H7 (cell line): ENCODE data around the gene LKAAEAR1. TPM values are rescaled to one million over a fixed set of nuclear protein-coding genes. Genes with fewer than 3 reads are reported as not detected.
A peak's percentile ranks its signal among the peaks of the same experiment; 100 is the strongest.
"Not testable (repeated sequence)": the region's sequence is repeated elsewhere in the genome, so short reads cannot be mapped to it uniquely, and the experiment has no call there.

ENCODE experiments used
- DNase-seq: peaks from one replicate; pipeline ENCODE4 v3.0.0; 2012
- H3K27me3 ChIP-seq: 2 replicates; pipeline ENCODE4 v1.6.0; 2011; ENCODE audit warnings: mild to moderate bottlenecking, low read length; ENCODE audit not compliant: control insufficient read depth, insufficient read depth
- H3K36me3 ChIP-seq: replicated peaks from 2 replicates; pipeline ENCODE4 v1.5.1; 2011; ENCODE audit warnings: low read length; ENCODE audit not compliant: control insufficient read depth, insufficient read depth
- H3K4me3 ChIP-seq: 2 replicates; pipeline ENCODE4 v1.5.1; 2011; ENCODE audit warnings: low read depth, mild to moderate bottlenecking, control low read depth, low read length, moderate library complexity; ENCODE audit not compliant: insufficient read depth
- total RNA-seq: library from RNA; depleted of rRNA; stranded (reverse); fragments of >200 nt; shearing (Covaris generic); gene quantifications from 2 replicates; pipeline ENCODE4 v1.2.3, GENCODE V29; 2014

The LKAAEAR1 gene
- total RNA-seq, 1 experiment from 2014 or later: 0.45 TPM

DNA sequence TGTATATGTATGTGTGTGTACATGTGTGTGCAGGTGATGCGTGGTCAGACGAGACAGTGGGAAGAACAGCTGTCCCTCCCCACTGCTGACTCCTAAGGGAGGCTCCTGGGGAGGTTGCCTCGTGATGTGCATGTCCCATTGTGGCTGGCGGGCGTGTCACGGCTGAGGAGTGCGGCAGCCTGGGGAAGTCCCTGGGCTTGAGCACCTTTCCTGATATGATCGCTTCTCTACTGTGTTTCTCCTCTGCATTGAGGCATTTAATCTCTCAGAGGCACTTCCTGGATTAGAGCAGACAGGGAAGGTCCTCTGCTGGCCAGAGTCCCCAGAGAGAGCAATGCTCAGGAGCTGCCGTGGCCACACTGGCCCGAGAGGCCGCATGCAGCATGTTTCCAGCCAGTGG lies 11.7 kb upstream of the LKAAEAR1 start:
- Histone ChIP-seq H3K36me3 (no peaks in the 10 kb centered on the region), H3K27me3 (peaks cover under 1% of the 10 kb centered on the region; the same call in 1 of the 2 replicates), H3K4me3 (no peak overlapping the region)
- no peak for DNase-seq

DNA sequence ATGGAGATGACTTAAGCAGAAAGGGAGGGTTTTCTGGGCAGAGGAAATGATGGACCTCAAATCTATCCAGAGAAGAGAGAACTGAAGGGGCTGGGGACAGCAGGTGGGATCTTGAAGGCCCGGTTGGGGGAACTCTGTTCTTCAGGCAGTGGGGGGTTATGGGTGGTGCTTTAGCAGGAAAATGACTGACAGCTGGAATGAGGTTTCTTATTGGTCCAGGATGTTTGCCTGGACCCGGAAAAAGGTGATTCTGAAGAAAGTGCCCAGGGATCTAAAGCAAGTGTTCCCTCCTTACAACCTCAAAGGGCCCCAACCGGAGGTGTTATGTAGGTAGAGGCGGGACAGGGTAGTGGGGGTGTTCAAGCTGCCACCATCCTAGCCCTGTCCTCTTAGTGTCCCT lies 11.3 kb upstream of the LKAAEAR1 start:
- DNase-seq: no peak
- H3K27me3 ChIP-seq: no peaks in the 10 kb centered on the region
- no peaks in the 10 kb centered on the region for H3K36me3 ChIP-seq
- H3K4me3 ChIP-seq: no peak overlapping the region

DNA sequence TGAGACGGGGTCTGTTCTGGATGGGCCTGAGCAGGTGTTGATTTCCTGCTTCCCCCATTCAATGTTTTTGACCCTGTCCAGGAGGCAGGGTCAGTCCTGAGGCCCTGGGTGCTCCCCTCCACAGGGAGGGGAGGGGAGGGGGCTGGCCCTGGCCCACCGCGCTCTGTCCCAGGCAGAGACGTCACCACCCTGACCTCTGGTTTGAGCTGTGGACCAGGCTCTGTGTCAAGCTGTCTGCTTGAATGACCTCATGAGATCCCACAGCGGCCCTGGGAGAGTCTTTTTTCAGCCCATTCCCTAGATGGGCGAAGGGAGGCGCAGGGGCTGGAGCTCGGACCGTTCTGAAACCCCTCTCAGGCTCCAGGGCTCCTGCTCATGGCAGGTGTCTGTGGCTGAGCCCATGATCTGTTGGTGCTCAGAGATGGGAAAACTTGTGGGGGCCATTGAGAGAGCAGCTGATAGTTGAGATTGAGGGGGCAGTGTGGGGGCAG lies 8.9 kb upstream of the LKAAEAR1 start:
- H3K27me3 ChIP-seq: no peaks in the 10 kb centered on the region
- H3K36me3 ChIP-seq: no peaks in the 10 kb centered on the region
- peak; percentile 83 for DNase-seq
- no peak overlapping the region for H3K4me3 ChIP-seq

DNA sequence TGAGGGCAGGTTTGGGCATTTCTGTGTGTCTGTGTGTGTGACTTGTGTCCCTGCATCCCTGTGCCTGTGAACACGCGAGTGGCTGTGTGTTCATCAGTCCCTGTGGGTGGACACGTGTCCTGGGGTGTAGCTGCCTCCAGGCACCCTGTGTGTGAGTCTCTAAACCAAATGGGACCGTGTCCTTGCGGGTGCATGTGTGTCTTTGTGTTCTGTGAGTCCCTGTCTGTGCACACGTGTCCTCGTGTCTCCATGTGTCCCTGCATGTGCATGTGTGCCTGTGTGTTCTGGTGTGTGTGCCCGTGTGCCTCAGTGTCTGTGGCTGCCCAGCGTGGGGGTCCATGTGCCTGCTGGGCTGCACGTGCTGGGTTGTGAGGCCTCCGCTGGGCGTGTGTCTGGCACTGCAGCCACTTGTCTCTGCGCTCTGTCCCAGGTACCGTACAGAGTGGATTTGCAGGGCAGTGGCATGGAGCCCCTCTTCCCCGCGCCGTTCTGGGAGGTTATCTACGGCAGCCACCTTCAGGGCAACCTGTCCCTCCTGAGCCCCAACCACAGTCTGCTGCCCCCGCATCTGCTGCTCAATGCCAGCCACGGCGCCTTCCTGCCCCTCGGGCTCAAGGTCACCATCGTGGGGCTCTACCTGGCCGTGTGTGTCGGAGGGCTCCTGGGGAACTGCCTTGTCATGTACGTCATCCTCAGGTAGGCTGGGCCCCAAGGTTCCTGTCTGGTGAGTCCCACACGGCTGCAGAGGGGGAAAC lies 8.2 kb upstream of the LKAAEAR1 start:
- Histone ChIP-seq H3K27me3 (no peaks in the 10 kb centered on the region), H3K4me3 (no peak overlapping the region), H3K36me3 (no peaks in the 10 kb centered on the region)
- no peak for DNase-seq

DNA sequence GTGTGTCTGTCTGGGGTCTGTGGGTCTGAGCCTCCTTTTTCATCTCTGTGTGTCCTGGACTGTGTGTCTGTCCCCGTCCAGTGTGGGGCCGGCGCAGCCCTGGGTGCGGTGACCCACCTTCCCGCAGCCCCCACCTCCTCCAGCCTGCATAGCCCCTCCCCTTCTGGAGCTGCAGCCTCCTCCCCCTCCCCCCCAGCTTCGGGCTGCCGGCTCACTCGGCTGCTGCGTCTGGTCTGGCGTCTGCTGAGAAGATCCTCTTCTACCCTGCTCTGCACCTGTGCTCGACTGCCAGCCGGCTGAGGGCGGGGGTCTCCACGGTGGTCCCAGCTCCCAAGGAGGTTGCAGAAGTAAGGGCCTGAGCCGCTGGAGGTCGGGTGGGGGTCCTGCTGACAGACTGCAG lies 7.6 kb upstream of the LKAAEAR1 start:
- peak; percentile 90 for DNase-seq
- Histone ChIP-seq H3K36me3 (no peaks in the 10 kb centered on the region), H3K4me3 (no peak overlapping the region), H3K27me3 (no peaks in the 10 kb centered on the region)

DNA sequence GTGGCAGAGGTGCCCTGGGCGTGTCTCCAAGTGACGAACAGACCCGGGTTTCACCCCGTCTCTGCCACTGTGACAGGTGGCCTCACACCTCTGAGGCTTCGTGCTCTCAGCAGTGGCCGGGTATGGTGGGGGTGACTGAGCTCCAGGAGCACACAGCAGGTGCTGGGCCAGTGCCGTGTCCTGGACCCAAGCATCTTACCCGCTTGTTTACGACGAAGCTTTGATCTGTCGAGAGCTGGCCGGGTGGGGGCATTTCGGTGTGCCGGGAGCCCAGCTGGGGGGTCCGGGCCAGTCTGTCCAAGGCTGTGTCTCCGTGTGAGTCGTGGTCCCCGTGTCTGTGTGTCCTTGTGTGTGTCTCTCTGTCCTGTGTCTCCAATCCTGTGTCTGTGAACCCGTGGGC lies 7.1 kb upstream of the LKAAEAR1 start:
- DNase-seq: no peak
- no peaks in the 10 kb centered on the region for H3K27me3 ChIP-seq
- H3K36me3 ChIP-seq: no peaks in the 10 kb centered on the region
- no peak overlapping the region for H3K4me3 ChIP-seq

DNA sequence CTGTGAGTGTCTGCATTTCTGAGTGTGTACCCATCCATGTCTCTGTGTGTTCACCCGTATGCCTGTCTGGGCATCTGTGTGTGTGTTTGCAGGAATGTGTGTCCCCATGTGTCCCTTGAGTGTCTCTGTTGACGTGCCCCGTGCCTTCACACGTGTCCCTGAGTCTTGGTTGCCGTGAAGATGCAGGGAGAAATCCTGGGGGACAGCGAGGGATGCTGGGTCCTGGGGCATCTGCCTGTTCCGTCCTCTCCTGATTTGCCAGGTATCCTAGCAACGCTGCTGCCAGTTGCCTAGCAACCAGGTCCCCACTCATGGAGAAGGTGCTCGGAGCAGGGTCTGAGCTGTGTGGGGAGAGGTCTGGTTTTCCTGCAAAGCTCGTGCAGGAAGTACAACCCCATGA lies 6.0 kb upstream of the LKAAEAR1 start:
- no peak overlapping the region for H3K4me3 ChIP-seq
- H3K36me3 ChIP-seq: no peaks in the 10 kb centered on the region
- peaks cover 3% of the 10 kb centered on the region for H3K27me3 ChIP-seq
- DNase-seq: no peak

DNA sequence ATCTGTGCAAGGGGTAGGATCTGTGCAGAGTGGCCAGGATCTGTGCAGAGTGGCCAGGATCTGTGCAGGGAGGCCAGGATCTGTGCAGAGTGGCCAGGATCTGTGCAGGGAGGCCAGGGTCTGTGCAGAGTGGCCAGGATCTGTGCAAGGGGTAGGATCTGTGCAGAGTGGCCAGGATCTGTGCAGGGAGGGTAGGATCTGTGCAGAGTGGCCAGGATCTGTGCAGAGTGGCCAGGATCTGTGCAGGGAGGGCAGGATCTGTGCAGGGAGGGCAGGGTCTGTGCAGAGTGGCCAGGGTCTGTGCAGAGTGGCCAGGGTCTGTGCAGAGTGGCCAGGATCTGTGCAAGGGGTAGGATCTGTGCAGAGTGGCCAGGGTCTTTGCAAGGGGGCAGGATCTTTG lies 4.4 kb upstream of the LKAAEAR1 start:
- not testable (repeated sequence) for H3K4me3 ChIP-seq, DNase-seq, H3K36me3 ChIP-seq
- H3K27me3 ChIP-seq: peaks cover 18% of the 10 kb centered on the region

DNA sequence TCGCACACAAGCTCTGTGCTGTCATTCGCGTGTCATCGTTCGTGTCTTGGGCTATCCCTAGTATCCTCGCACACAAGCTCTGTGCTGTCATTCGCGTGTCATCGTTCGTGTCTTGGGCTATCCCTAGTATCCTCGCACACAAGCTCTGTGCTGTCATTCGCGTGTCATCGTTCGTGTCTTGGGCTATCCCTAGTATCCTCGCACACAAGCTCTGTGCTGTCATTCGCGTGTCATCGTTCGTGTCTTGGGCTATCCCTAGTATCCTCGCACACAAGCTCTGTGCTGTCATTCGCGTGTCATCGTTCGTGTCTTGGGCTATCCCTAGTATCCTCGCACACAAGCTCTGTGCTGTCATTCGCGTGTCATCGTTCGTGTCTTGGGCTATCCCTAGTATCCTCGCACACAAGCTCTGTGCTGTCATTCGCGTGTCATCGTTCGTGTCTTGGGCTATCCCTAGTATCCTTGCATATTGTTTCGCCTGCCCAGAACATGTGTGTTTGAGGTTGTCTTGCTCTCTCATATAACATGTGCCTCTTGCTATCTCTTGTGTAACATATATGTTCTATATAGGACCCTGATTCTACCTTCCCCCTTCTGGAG lies 3.1 kb upstream of the LKAAEAR1 start:
- H3K36me3 ChIP-seq, DNase-seq, H3K4me3 ChIP-seq: not testable (repeated sequence)
- H3K27me3 ChIP-seq: peaks cover 26% of the 10 kb centered on the region

DNA sequence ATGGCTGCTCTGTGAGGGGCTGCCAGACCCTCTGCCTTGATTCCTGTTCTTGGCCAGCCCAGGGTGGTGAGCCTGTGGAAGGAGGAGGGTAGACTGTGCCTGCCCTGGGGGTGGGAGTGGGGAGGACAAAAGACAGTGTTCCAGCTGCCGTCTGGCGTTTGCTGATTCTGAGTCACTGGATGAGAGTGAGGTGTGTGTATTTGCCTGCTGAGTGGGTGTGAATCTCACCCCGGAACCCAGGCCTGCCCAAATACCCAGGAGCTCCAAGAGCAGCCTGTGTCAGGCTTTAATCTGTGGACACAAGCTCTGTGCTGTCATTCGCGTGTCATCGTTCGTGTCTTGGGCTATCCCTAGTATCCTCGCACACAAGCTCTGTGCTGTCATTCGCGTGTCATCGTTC lies 2.6 kb upstream of the LKAAEAR1 start:
- Histone ChIP-seq H3K36me3 (no peaks in the 10 kb centered on the region), H3K4me3 (no peak overlapping the region), H3K27me3 (peaks cover 30% of the 10 kb centered on the region)
- no peak for DNase-seq

DNA sequence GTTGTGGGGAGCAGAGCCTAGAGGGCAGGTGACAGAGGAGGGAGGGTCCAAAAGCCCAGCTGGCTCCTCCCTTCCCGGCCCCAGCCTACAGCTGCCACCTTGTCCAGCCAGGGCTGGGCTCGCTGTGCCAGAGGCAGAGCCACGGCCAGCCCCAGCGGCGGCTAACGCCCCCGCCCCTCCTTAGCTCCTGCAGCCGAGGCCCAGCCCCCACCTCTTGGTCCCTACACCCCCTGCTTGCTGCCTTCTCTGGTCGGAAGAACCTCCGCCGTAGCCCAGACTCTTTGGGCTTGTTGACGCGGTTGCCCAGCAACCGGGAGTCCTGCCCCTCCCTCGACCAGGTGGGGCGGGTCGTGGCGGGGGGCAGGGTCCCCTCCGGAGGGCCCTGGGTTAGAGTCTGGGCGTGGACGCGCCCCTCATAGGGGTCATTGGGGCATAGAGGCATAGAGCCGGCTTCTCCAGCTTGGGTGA lies 521 bp upstream of the LKAAEAR1 start:
- DNase-seq: peak; percentile 90
- no peaks in the 10 kb centered on the region for H3K36me3 ChIP-seq
- H3K4me3 ChIP-seq: peak overlapping the region; percentile 64; the same call in 1 of the 2 replicates
- peaks cover 38% of the 10 kb centered on the region for H3K27me3 ChIP-seq

DNA sequence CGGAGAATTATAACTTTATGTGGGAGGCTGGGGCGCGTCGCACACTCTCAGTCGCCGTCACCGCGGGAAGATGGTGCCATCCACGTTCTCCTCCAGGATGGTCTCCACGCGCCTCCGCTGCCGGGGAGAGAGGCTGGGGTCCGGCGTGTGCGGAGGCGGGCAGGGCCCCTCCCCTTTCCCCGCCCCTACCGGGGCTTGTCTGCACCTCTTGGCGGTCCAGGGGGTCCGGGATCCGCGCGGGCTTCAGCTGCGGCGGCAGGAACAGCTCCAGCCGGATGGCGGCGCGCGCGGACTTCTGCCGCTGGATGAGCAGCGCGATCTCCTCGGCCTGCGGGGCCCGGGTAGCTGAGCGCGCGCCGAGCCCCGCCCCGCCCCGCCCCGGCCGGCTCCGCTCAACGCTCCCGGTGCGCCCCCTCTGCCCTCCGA lies 807 bp downstream of the LKAAEAR1 start:
- peak overlapping the region; percentile 64 for H3K4me3 ChIP-seq
- H3K36me3 ChIP-seq: no peaks in the 10 kb centered on the region
- peaks cover 38% of the 10 kb centered on the region for H3K27me3 ChIP-seq
- peak; percentile 97 for DNase-seq

DNA sequence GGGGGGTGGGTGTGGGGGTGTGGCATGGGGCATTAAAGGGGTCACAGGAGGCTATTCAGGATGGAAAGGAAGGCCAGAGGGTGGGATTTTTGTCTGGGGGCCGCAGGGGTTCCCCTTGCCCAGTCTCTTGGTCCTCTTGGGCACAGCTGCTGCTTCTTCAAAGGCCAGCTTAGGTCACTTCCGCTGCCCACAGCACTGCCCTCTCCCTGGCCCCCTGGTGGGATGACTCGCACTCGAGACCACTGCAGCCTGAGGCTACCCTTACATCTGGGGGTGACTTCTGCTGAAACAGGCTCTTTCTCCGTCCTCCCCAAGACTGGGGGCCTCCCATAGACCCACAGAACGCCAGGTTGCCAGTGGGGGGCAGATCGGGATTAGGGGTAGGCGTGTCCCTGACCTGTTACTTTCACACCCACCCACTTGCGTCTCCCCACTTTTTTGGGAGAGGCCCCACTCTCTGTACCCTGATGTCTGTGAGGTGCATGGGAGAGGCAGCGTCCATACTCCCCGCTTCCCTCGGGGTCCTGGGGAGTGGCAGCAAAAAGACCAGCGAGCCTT lies 1.3 kb downstream of the LKAAEAR1 start:
- DNase-seq: no peak
- Histone ChIP-seq H3K27me3 (peaks cover 38% of the 10 kb centered on the region), H3K36me3 (no peaks in the 10 kb centered on the region), H3K4me3 (peak overlapping the region; percentile 28)

DNA sequence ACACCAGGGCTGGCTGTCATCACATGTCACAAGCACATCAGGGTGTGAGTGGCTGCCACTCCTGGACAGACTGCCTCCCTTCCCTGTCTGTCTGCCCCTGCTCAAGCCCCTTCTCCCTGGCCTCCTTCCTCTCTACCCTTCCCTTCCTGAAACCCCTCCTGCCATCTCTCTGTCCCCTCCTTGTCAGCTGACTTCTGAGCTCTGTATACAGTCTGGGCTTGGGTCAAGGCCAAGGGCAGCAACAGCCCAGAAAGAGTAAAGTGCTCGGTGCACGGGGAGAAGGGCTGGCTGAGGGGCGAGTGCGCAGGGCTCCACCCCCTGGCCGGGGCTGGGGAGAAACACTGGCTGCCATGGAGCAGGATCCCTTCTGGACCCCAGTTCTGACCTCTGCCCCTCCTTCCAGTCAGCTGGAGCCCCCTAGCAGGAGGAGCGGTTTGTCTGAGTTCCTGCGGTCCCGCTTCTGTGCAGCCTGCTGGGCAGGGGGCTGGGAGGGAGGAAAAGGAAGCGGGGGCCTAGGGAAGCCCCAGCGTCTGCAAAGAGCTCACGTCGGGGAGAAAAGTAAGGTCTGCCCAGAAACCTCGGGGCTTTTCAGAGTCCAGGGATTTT lies 2.0 kb downstream of the LKAAEAR1 start:
- peak; percentile 86 for DNase-seq
- H3K27me3 ChIP-seq: peaks cover 38% of the 10 kb centered on the region
- no peak overlapping the region for H3K4me3 ChIP-seq
- no peaks in the 10 kb centered on the region for H3K36me3 ChIP-seq

DNA sequence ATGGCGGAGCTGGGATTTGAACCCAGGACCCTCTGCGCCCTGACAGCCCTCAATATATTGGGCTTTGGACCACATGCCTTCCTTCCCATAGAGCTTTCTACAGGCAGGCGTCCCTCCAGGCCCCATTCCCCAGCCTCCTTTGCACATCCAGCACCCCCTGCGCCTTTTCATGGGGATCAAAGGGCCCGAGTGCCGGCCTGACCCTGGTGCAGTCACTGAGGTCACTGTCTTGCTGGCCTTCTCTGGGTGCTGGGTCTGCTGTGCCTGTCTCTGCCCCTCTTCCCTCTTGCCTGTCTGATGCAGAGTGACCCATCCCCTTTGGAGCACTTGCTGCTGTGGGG lies 2.6 kb downstream of the LKAAEAR1 start:
- Histone ChIP-seq H3K27me3 (peaks cover 38% of the 10 kb centered on the region), H3K4me3 (no peak overlapping the region)

More for the DNA sequence above, 2.6 kb downstream of the LKAAEAR1 start:
- H3K36me3 ChIP-seq: no peaks in the 10 kb centered on the region
- no peak for DNase-seq
